GM21447 (cell line): Measurements from ENCODE around the gene UNC79.

Source experiments
- ATAC-seq: cut with Tn5 transposase; IDR thresholded peaks from one replicate; pipeline ENCODE4 v1.9.1; 2021; ENCODE audit not compliant: unreplicated experiment

UNC79 gene

GRCh38 chr14:93655078-93655750 is 224.5 kb downstream of the UNC79 start:
- no peak for ATAC-seq

DNA sequence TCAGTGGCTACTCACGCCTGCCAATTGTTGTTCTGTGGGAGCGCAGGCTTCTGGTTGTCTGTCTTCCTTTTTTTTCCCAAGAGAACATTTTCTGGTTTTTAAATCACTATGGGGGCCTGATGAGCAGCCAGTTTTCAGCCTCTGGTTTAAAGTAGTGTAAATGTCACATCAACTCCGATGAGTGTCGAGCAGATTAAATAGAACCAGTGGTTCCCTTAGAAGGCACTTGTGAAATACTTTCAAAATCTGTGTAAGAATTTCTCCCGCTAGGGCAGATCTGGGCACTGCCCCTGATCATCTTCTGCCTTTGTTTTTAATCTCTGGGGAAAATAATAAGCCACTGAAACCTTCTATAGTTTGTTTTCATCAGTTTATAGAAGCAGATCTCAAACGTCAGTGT is 227.1 kb downstream of the UNC79 start:
- ATAC-seq = no peak

DNA sequence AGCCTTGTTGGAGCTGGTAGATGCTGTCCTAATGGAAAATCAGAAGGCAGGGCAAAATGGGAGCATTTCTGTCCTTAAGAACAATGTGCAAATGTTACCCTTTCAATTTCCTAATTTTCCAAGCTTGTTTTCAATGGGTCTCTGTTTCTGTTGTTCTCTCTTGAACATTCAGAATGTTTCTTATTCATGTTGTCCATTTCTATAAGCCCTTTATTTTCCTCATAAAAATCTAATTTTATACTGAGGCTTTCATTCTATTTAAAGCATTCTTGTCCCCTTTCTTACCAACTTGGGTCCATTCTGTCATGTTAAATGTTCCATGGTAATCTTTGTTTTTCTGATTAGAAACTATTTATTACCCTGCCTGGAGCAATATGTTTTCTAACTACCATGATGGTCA is 232.6 kb downstream of the UNC79 start:
- no peak for ATAC-seq

- no peak for ATAC-seq
Measured at GRCh38 chr14:93665169-93665568, 234.4 kb downstream of the UNC79 start.

DNA sequence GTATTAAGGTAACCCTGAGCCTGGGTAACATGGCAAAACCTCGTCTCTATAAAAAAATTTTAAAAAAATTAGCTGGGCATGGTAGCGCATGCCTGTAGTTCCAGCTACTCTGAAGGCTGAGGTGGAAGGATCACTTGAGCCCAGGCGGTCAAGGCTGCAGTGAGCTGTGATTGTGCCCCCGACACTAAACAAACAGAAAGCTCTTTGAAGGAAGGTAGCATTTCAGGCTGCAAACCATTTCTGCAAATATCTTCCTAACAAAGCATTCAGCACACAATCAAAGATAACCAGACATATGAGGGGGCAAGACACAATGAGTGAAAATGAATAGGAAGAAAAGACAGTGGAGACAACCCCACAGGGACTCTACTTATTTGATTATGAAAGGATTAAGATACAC is 238.9 kb downstream of the UNC79 start:
- no peak for ATAC-seq

DNA sequence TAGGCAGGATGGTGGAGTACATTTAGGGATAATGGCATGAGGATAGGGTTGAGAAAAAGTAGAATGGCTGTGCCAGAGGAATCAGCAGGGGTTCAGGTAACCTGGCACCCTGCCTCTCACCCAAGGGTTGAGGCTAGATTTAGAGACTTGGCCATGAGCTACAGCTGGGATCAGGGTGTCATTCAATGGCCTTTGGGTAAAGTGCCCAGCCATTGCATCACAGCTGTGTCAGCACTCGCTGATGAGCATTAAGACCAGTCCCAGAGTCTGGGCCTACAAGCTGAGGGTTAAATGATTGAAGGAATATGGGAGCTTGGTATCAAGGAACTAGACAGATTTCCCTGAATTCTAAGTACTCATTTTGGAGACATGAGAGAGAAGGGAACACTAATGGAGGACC is 243.6 kb downstream of the UNC79 start:
- no peak for ATAC-seq

GRCh38 chr14:93675651-93676050 is 244.9 kb downstream of the UNC79 start:
- no peak for ATAC-seq

DNA sequence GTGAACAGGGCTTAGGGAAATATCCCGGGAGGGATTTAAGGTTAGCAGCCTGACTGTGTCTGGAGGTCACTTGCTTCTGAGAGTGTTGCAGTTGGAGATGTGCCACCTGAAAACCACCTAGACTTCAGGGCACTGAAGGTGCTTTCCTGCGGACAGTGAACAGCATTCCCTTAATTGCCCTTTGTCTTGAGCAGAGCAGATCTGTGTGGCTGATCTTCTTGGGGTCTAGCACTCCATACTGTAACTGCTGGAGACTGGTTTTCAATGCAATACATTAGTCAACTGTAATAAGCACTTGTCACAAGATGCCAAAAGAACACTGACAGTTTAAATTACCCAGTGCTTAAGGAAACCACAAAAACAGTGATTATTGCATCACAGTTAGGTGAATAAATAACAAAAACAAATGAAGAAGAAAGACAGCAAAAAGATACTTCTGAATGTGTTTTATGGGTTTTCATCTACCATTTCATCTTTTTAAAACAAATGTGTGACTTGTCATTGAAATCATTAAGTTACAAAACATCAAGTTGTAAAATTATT is 245.7 kb downstream of the UNC79 start:
- no peak for ATAC-seq

- ATAC-seq = no peak
Measured at GRCh38 chr14:93682459-93682858, 251.7 kb downstream of the UNC79 start.

- ATAC-seq = no peak
Measured at GRCh38 chr14:93683226-93683625, 252.5 kb downstream of the UNC79 start.

DNA sequence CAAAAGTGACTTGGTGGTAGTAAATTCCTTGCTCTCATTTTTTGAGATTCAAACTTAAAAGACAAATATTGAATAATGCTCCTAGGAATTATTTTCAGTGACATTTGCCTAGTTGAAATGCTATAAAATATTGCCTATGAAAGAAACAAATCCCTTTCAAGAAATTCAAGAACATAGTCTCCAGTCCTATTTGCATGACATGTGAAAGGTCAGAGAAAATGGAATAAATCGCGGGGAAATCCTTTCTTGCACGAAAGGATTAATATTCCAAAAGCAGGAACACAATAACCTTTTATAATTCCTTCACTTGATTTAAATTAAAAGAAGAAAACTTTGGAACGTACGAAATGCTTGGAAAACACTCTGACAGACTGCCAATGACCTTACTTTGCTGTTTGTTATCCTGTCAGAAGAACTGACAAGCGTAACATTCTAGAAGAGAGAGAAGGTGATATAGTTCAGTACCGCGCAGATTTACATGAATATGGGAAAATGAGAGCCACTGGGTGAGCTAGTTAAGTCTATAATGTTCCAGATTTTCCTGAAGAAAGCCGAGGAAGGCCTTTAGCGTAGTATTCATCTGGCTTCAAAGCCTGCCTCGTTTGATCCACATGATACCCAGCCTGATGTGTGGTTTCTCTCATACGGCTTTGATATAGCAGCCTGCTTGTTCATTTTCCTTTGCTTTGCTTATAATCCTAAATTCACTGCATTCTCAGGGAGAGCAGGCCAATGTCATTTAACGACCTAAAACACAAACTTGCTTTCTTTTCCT is 254.6 kb downstream of the UNC79 start:
- ATAC-seq = no peak

GRCh38 chr14:93686268-93686667 is 255.5 kb downstream of the UNC79 start:
- ATAC-seq = no peak

DNA sequence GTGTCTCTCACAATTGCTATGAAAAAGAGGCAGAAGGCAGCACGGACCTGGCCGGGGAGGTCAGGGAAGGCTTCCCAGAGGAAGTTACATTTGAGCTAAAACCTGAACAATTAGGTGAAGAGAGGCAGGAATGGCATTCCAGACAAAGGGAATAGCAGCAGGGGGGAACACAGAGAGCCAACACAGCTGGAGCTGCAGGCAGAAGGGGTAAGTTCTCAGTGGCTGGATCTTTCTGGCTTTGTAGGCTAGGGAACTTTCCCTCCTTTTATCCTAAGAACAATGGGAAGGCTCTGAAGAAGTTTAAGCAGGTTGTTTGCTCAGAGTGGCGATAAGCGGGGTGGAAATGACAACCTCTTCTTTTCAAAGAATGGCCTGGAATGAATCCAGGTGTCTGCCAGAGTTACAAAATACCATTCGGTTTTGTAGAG is 257.5 kb downstream of the UNC79 start:
- no peak for ATAC-seq

- no peak for ATAC-seq
Measured at GRCh38 chr14:93688820-93689219, 258.1 kb downstream of the UNC79 start.

DNA sequence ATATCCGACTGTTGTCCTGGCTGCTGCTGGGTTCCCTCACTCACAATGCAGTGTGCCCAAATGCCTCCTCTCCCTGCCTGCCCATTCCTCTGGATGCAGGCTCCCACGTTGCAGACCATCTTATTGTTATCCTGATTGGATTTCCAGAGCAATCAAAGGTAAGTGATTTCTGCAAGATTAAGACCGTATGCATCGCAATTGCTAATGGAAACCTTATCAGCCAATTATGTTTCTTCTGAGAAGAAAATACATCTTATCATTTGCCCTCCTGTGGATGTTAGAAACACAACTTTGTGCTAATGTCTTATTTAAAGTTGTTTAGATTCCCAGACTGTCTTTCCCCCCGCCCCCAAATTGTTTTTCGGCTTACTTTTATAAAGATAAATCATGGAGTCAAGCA is 259.4 kb downstream of the UNC79 start:
- ATAC-seq = no peak

DNA sequence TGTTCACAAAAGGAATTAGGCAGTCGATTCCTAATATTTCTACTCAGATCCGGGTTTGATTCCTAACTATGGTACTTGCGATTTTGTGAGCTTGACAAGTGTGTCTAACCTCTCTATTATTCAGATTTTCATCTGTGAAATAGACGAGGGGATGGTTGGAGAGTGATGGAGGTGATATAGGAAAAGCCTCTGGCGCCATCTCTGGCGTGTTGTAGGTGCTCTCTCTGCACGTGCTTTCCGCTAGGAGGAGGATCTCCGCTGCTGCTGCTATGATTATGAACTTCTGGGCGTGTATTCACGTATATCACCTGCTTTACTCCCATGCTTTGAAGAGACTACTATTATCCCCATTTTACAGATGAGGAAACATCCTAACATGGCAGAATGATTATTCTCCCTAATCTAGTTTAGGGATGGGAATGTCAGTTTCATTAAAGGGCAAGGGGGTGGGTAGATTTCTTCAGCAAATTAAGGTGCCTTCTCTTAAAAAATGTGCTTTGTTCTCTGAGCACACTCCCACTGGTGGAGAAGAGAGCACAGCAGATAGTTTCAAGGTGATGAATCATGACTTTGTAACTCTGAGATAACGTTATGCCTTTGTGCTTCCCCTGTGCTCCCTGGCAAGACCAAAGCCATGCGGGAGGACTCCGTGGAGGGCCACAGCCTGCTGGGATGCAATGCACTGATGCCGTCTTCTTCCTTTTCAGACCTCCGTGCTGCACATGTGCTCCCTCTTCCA is 260.5 kb downstream of the UNC79 start:
- ATAC-seq = no peak

DNA sequence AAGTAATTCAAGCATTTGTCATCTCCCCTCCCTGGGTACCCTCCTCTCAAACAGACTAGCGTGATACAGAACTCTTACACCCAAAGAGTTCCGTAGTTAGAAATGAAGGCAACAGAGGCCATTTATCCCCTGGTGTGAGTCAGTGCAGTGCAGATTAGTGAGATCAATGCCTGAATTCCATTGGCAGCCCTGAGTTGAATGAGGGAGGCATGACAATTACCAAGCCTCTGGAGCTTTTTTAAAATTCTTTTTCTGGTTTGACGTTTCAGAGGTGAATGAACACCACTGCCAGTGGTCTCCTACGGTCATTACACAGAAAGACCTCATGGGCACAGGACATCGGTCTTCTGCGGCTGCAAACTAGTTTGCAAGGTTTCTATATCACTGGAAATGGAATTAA is 263.2 kb downstream of the UNC79 start:
- no peak for ATAC-seq

DNA sequence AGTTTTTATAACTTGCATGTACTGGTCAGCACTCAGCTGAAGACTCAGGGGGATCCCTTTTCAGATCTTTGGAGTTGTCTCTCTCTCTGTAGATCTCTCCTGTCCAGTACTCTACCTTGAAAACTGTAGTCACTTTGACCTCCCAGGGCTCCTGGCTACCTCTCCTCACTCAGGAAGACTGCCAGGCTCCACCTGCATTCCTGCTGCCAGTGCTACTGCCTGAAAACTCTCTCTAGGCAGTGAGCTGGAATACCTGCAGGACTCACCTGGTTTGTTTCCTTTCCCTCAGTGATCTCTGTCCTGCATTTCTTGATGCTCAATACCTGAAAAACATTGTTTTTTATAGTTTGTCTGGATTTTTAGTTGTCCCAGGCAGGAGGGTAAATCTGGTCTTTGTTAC is 270.2 kb downstream of the UNC79 start:
- ATAC-seq = no peak

DNA sequence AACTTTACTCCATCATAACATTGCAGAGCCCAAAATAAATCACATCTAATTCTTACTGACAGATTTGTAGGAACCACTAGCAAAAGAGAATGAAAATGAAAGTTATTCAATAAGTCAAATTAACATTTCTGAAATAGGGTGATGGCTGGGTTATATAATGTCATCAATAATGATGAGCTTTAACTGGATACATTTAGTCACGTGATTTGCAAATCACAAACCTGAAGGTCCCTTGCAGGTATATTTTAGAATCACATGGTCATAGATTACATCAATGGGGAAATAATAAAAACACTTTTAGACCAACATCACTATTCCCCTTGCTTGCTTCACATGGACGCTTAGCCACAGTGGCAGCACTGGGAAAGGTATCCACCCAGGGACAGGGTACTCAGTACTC is 270.8 kb downstream of the UNC79 start:
- no peak for ATAC-seq

DNA sequence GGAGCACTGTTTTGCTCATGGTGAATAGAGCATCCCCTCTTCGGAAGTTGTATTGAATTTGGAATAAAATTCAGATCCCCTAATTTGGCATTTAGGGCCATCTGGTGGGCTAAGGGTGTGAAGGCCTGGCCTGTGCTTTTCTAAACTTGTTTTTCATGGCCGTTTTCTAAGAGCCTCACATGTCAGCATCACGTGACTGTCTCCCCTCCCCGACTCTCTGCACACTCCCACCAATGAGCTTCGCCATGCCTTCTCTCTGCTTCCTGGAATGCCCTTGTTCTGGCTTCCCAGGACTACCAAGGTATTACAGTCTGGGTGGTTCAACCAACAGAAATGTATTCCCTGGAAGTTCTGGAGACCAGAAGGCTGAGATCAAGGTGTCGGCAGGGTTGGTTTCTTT is 272.2 kb downstream of the UNC79 start:
- no peak for ATAC-seq

DNA sequence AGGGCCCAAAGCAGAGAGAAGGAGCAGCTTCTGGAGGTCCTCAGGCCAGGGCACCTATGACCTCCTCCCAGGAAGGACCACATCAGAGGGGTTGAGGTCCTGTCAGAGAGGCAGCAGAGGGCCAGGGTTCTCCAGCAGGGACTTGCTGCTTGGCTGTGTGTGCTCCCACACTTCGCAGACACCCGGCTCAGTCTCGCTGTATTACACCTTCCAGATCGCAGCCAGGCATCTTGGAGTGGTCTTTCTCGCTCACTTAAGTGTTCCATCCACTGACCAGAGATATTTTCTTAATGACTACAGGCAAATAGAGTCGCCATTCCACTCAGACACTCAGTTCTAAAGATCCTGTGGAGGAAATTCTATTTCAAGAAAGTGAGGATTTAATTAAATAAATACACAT is 273.2 kb downstream of the UNC79 start:
- no peak for ATAC-seq
